GM04504 (cell line): ENCODE measurements around the gene ZNF888.
"Not testable (repeated sequence)": the region's sequence is repeated elsewhere in the genome, so short reads cannot be mapped to it uniquely, and the experiment has no call there.

ENCODE experiments used
- DNase-seq: peaks from one replicate; pipeline ENCODE4 v3.0.0-alpha.2; 2012; ENCODE audit warnings: low read depth

Gene ZNF888

DNA sequence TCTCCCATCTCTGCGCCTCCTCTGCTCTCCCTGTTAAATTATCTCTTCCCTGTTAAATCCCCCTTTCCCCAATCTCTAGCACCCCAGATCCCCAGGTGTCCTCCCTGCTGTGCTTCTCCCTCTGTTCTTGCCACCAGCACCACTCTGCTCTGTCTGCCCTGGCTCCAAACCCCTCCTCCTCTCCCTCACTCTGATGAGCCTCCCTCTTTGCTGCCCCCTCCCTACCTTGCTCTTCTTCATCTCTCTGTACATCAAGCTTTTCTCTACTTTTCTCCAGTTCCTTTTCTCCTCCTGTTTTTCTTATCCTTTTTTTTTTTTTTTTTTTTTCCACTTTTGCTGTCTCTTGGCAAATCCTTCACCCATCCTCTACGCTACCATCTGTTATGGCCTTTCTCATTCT, 18.3 kb upstream of the ZNF888 start:
- DNase-seq: not testable (repeated sequence)

DNA sequence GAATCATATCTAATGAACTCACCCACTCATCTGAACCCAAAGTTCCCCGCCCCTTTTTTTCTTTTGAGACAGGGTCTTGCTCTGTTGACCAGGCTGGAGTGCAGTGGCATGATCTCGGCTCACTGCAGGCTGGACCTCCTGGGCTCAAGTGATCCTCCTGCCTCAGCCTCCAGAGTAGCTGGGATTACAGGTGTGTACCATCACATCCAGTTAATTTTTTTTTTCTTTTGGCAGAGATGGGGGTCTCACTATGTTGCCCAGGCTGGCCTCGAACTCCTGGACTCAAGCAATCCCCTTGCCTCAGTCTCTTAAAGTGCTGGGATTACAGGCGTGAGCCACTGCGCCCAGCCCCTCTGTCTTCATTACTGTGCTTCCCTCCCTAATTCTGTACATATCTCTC, 17.7 kb upstream of the ZNF888 start:
- not testable (repeated sequence) for DNase-seq

DNA sequence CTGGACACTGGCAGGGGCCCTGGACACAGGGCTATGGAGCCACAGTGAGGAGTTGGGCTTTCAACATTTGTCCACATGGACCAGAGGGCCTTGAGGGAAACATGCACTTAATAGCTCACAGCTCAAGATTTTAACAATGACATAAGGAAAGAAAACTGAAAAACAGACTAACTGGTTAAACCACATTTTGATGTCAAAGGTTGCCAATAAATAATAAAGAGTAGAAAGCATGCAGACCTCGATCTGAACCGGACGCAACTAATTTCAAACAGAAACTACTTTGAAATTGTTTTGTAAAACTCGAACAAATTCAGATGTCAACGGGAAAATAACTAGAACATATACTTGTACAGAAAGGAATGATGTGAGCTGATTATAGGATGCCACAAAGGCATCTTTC, 15.5 kb upstream of the ZNF888 start:
- DNase-seq: no peak

DNA sequence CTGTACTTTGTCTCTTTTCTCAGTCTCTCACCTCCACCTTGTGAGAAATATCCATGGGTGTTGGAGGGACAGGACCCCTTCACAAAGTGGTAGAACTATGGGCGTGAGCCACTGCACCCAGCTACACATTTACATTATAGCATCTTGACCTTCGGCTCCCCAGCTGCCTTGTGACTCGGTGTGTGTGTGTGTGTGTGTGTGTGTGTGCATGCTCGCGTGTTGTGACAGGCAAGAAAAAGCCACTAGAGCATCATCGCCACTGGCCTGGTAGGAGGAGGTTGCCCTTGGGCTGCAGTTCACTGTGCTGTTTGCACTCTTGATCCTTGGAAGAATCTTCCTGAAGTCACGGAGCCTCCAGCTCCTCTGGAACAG, 13.7 kb upstream of the ZNF888 start:
- DNase-seq: no peak

DNA sequence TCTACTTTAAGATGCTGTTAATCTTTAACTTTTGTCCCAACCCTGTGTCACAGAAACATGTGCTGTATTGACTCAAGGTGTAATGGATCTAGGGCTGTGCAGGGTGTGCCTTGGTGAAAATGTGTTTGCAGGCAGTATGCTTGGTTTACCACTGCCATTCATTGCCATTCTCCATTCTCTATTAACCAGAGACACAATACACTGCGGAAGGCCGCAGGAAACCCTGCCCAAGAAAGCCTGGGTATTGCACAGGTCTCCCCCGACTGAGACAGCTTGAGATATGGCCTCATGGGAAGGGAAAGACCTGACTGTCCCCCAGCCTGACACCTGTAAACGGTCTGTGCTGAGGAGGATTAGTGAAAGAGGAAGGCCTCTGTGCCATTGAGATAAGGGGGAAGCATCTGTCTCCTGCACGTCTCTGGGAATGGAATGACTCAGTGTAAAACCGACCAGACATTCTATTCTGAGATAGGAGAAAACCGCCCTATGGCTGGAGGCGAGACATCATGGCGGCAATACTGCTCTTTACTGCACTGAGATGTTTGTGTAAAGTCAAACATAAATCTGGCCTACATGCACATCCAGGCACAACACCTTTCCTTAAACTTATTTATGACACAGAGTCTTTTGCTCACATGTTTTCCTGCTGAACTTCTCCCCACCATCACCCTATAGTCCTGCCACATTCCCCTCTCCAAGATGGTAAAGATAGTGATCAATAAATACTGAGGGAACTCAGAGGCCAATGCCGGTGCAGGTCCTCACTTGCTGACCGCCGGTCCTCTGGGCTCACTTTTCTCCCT, 13.1 kb upstream of the ZNF888 start:
- no peak for DNase-seq

DNA sequence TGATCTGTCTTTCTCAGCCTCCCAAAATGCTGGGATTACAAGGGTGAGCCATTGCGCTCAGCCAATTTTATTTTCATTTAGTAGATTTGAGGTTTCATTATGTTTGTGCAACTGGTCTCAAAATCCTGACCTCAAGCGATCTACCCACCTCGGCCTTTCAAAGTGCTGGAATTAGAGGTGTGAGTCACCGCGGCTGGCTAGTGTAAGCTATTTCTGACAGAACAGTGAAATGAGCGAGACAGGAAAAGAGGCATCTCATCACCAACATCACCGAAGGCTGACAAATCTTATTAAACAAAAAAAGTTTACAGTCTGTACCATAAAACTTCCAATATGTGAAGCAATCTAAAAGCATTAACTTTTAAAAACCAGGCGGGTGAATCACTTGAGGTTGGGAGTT, 12.2 kb upstream of the ZNF888 start:
- no peak for DNase-seq

DNA sequence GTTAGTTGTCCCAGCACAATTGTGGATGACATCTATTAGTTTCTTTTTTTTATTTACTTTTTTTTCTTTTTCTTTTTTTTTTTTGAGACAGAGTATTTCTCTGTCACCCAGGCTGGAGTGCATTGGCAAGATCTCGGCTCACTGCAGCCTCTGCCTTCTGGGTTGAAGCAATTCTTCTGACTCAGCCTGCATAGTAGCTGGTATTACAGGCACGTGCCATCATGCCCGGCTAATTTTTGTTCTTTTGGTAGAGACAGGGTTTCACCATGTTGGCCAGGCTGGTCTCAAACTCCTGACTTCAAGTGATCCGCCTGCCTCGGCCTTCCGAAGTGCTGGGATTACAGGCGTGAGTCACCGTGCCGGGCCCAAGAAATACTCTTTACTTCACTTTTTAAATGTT, 1.4 kb upstream of the ZNF888 start:
- not testable (repeated sequence) for DNase-seq

DNA sequence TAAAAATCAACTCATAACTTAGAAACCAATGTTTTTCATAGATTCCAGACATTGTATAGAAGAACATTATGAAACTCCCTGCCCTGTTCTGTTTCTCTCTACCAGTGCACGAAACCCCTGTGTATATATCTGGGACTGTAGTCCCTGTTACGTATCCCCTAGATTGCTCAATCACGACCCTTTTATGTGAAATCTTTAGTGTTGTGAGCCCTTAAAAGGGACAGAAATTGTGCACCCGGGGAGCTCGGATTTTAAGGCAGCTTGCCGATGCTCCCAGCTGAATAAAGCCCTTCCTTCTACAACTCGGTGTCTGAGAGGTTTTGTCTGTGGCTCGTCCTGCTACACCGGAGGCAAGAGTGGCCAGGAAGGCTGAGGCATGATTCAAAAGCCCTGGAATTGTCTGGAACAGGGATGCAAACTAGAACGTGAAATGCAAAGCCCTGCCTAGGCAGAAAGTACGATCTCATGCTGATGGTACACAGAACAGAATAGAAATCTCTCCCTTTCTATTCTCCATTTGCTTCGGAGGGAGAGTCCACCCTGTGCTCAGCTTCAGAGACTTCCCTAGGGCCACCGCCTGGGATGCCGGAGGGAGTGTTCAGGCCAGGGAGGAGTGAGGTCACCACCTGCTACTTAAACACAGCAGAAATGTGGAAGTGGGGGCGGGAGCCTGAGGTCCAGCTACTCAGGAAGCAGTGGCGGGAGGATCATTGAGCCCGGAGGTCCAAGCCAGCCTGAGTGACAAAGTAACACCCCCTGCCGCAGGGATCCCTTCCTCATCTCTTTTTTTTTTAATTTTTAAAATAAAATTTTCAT, 758 bp upstream of the ZNF888 start:
- DNase-seq: no peak

DNA sequence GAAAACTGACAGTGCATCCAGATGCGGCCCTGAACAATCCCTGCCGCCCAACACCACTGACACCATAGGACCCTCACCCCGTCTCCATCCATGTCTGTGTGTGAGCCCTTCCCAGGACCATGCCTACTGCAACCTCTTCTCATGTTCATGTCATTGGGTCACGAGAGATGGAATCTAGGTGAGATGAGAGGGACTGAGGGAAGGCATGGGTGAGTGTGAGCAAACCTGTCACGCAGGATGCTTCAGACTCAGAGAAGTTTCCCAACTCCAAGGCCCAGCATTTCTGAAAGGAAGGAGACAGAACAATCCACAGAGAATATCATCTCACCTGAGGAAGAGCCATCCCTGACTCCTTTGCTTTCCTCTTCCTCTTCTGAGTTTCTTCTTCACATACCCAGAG, 5.7 kb downstream of the ZNF888 start:
- no peak for DNase-seq

DNA sequence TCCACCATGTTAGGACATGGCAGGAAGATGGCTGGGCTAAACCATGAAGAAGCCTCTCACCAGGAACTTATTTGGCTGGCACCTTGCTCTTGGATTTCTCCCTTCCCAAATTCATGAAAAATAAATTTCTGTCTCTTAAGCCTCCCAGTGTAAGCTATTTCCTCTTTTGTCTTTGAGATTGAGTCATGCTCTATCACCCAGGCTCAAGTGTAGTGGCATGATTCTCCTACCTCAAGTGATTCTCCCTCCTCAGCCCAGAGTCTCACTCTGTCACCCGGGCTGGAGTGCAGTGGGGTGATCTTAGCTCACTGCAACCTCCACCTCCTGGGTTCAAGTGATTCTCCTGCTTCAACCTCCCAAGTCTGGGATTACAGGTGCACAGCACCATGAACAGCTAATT, 12.6 kb downstream of the ZNF888 start:
- no peak for DNase-seq

DNA sequence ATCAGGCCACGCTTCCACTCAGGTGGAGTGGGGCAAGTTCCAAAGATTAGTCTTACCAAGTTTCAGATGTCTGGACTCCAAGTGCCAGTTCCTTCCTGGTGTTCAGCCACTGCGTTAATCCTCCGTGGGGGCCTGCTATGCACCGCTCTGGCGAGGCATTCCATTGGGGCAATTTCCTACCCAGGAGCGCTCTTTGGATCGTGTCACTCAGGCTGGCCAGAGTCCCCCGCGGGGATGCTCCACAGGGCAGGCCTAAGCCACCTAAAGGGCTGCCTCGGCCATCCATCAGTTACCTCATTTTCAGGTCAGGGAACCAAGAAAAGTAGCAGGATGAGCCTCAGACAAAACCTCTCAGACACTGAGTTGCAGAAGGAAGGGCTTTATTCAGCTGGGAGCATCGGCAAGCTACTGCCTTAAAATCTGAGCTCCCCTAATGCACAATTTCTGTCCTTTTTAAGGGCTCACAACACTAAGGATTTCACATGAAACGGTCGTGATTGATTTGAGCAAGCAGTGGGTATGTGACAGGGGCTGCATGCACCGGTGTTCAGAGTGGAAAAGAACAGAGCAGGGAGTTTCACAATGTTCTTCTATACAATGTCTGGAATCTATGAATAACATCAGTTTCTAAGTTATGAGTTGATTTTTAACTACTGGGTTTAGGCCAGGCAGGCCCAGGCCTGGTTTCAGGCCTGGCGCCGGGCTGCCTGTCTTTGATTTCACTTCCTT, 19.0 kb downstream of the ZNF888 start:
- DNase-seq: not testable (repeated sequence)

DNA sequence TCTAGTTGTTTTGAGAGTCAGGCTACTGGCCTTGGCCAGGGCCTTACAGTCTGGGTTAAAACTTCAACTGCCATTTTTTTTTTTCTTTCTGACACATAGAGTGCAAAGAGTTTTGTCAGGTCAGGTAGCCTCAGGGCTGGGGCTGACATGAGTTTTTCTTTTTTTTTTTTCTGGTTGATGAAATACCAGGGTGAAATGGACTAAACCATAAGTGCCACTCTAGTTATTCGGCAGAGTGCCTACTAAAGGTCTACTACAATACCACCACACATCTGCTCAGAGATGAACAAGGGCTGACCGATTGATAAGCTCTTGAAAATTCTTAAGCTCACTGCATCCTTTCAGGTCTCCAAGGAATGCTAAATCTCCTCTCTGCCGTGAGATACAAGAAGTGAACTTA, 21.4 kb downstream of the ZNF888 start:
- no peak for DNase-seq

DNA sequence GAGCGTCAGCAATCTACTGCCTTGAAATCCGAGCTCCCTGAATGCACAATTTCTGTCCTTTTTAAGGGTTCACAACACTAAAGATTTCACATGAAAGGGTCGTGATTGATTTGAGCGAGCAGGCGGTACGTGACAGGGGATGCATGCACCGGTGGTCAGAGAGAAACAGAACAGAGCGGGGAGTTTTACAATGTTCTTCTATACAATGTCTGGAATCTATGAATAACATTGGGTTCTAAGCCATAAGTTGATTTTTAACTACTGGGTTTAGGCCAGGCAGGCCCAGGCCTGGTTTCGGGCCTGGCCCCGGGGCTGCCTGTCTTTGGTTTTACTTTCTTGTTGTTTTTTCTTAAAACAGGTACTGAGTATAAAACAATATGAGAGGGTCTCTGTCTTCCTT, 24.6 kb downstream of the ZNF888 start:
- DNase-seq: not testable (repeated sequence)

DNA sequence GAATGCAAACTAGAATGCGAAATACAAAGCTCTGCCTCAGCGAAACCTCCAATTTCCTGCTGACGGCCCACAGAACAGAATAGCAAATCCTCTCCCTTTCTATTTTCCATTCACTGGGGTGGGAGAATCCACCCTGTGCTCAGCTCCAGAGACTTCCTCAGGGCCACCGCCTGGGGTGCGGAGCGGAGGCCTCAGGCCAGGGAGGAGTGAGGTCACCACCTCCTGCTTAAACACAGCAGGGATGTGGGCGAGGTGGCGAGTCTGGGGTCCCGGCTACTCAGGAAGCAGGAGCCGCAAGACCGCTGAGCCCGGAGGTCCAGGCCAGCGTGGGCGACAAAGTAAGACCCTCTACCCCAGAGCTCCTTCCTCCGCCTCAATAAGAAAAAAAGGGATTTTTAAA, 25.1 kb downstream of the ZNF888 start:
- DNase-seq: no peak

DNA sequence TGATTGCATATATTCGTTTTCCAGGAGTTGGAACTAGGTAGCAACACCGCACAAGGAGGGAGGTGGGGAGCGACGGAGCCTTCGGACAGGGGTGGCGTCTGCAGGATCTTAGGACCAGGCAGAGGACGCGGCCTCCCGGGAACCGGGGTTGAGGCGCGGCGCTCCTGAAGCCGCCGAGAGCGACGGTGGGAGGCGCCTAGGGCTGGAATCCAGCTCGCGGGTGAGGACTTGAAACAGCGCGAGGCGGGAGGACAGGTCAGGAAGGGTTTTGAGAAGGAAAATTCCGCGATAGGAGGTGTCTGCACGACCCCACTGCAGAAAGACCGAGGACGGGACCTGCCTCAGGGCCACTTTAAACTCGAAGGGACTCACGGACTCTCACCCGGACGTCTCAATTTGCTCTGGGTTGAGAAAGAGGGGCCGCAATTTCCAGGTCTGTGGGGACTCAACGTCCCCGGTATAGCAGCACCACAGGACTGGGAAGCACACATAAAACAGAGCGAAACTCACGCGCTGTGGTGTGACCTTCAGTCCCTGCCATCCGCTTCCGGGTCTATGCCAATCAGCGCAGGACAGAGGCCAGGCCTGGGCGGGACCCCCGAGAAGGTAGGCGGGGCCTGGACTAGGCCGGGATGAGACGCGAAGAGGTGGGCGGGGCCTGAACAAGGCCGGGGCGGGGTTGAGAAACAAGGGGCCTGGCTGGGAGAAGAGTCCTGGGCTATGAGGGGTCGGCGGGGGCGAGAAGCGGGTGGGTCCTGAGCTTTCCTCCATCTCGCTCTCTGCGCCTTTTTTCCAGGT, 25.9 kb downstream of the ZNF888 start, which contains the start of gene ZNF320:
Gene ZNF320 (minus strand): TSS at position 498 of the 798 bp plus-strand sequence. CDS start 7,380 bp downstream, outside the sequence.
- peak; percentile 86 for DNase-seq

DNA sequence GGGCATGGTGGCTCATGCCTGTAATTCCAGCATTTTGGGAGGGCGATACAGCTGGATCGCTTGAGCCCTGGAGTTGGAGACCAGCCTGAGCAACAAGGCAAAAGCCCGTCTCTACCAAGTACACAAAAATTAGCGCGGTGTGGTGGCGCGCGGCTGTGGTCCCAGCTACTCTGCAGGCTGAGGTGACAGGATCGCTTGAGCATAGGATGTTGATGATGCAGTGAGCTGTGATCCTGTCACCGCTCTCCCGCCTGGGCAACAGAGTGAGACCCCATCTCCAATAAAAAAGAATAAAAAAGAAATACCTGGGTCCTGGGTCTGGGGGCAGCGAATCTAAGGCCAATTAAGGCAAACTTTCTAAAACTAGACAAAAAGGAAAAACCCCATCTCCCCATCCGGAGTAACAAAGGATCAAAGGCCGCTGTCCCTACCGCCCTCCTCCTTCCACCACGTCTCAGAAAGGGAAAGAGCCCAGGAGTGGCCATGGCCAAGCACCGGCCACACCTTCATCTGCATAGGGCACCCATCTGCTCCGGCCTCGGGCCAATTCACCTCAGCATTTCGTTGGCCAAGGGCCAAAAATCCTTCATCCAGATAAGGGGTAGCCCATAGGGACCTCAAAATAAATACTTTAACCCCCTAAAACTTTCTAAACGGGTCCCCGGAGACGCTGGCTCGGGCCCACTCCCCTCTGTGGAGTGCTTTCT, 26.6 kb downstream of the ZNF888 start:
- DNase-seq: peak; percentile 3

DNA sequence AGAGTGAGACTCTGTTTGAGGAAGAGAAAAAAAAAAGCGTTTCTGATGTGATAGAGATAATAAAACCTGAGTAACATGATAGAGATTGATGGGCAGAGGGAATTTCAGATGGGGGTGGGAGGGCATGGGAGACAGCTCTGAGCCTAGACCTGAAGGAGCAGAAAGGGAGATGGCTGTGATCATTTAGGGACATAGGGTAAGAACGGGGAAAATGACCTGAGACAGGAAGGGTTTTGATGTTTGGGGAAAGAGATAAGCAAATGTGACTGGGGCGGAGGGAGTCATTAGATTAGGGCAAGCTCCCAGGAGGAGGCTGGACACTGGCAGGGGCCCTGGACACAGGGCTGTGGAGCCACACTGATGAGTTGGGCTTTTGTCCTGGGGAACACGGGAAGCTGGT, 31.9 kb downstream of the ZNF888 start:
- no peak for DNase-seq

DNA sequence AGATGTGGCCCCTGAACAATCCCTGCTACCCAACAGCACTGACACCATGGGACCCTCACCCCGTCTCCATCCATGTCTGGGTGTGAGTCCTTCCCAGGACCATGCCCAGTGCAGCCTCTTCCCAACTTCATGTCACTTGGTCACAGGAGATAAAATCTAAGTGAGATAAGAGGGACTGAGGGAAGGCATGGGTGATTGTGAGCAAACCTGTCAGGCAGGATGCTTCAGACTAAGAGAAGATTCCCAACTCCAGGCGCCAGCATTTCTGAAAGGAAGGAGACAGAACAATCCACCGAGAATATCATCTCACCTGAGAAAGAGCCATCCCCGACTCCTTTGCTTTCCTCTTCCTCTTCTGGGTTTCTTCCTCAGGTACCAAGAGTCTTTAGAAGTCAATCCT, 33.3 kb downstream of the ZNF888 start:
- no peak for DNase-seq

DNA sequence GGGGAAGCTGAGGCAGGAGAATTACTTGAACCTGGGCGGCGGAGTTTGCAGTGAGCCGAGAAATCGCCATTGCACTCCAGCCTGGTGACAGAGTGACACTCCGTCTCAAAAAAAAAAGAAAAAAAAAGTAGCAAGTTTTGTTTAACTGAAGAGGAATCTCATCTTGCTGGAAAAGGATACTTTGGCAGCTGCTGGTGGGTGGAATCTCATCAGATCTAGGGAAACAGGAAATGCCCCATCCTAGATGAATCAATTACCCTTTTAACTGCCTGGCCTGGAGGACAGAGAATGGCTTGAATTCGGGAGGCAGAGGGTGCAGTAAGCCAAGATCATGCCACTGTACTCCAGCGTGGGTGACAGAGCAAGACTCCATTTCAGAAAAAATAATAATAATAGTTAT, 34.2 kb downstream of the ZNF888 start:
- DNase-seq: no peak

DNA sequence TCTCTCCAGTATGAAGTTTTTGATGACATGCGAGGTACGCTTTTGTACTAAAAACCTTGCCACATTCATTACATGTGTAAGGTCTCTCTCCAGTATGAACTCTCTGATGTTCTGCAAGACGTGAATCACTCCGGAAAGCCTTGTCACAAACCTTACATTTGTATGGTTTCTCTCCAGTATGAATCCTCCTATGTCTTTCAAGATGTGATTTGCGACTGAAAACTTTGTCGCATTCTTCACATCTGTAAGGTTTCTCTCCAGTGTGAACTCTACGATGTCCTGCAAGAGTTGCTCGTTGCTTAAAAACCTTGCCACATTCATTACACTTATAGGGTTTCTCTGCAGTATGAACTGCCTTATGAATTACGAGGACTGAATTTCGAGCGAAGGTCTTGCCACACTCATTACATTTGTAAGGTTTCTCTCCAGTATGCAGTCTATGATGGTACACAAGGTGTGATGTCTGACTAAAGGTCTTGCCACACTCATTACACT, 42.3 kb downstream of the ZNF888 start:
- DNase-seq: no peak

DNA sequence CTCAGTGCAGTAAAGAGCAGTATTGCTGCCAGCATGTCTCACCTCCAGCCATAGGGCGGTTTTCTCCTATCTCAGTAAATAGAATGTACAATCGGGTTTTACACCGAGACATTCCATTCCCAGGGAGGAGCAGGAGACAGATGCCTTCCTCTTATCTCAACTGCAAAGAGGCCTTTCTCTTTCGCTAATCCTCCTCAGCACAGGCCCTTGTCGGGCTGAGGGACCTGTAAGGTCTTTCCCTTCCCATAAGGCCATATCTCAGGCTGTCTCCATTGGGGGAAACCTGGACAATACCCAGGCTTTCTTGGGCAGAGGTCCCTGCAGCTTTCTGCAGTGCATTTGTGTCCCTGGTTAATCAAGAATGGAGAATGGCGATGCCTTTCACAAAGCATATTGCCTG, 50.2 kb downstream of the ZNF888 start:
- not testable (repeated sequence) for DNase-seq
